IMR-90 (cell line): ENCODE data around the gene PCSK6. TPM values are rescaled to one million over a fixed set of nuclear protein-coding genes. Genes with fewer than 3 reads are reported as not detected.

ENCODE experiments used
- ATAC-seq: fragments of 200-7000 bp; cut with Tn5 transposase; 2 replicates; pipeline ENCODE4 v1.9.1; 2020; ENCODE audit warnings: low read depth, mild to moderate bottlenecking, moderate library complexity
- BruUV-seq: library from RNA; stranded (reverse); fragments of 400-500 nt; replicated peaks from 2 replicates; lab custom pipeline; 2021; lab: Mats Ljungman, UMichigan
- CTCF ChIA-PET: fragments of 300-600 bp; formaldehyde crosslinking; extraction: SDS; loops from one replicate; lab custom pipeline; 2021; ENCODE audit warnings: antibody characterized with exemption; lab: Yijun Ruan, JAX
- POLR2A ChIA-PET: fragments of 300-600 bp; sonication (Branson Sonifier 250); formaldehyde crosslinking; loops from one replicate; lab custom pipeline; 2022; ENCODE audit warnings: antibody characterized with exemption; ENCODE audit not compliant: unreplicated experiment; lab: Charles Lee
- DNase-seq: peaks from one replicate; pipeline ENCODE4 v3.0.0; 2013
- H2AFZ ChIP-seq: replicated peaks from 2 replicates; pipeline ENCODE3; 2013; ENCODE audit warnings: low read length, mild to moderate bottlenecking; ENCODE audit not compliant: poor library complexity
- H2AK5ac ChIP-seq: 2 replicates; pipeline ENCODE4 v1.6.1; 2013; ENCODE audit warnings: low read depth, low read length, inconsistent platforms
- H2AK9ac ChIP-seq: replicated peaks from 2 replicates; pipeline ENCODE3; 2013; ENCODE audit warnings: mild to moderate bottlenecking, low read depth, low read length, moderate library complexity; ENCODE audit not compliant: poor library complexity
- H2BK120ac ChIP-seq: 2 replicates; pipeline ENCODE4 v1.6.1; 2013; ENCODE audit warnings: low read depth, low read length, inconsistent platforms
- H2BK15ac ChIP-seq: 3 replicates; pipeline ENCODE4 v1.6.1; 2013; ENCODE audit warnings: low read depth, low read length, inconsistent platforms
- H2BK20ac ChIP-seq: 2 replicates; pipeline ENCODE4 v1.6.1; 2013; ENCODE audit warnings: low read depth, mild to moderate bottlenecking, inconsistent platforms, low read length, moderate library complexity
- H2BK5ac ChIP-seq: 2 replicates; pipeline ENCODE4 v1.6.1; 2013; ENCODE audit warnings: mild to moderate bottlenecking, low read depth, low read length, inconsistent platforms; ENCODE audit not compliant: poor library complexity, severe bottlenecking
- H3K14ac ChIP-seq: replicated peaks from 2 replicates; pipeline ENCODE4 v1.6.1; 2013; ENCODE audit warnings: low read depth, low read length, inconsistent platforms
- H3K18ac ChIP-seq: 2 replicates; pipeline ENCODE4 v1.6.1; 2013; ENCODE audit warnings: low read depth, low read length, control low read depth
- H3K23ac ChIP-seq: 2 replicates; pipeline ENCODE4 v1.6.1; 2013; ENCODE audit warnings: low read depth, low read length, inconsistent platforms
- H3K27ac ChIP-seq: 2 replicates; pipeline ENCODE4 v1.5.1; 2013; ENCODE audit warnings: mild to moderate bottlenecking, control low read depth, low read length; ENCODE audit not compliant: insufficient read depth
- H3K27me3 ChIP-seq: 2 replicates; pipeline ENCODE4 v1.6.1; 2013; ENCODE audit warnings: low read length; ENCODE audit not compliant: control insufficient read depth, insufficient read depth
- H3K36me3 ChIP-seq: 2 replicates; pipeline ENCODE4 v1.6.1; 2013; ENCODE audit warnings: low read length, mixed read lengths; ENCODE audit not compliant: control insufficient read depth, insufficient read depth
- H3K4ac ChIP-seq: 2 replicates; pipeline ENCODE4 v1.6.1; 2013; ENCODE audit warnings: low read depth, low read length, inconsistent platforms
- H3K4me1 ChIP-seq: 2 replicates; pipeline ENCODE4 v1.6.1; 2013; ENCODE audit warnings: low read length, mixed read lengths; ENCODE audit not compliant: control insufficient read depth, insufficient read depth
- H3K4me2 ChIP-seq: 2 replicates; pipeline ENCODE4 v1.6.1; 2013; ENCODE audit warnings: low read depth, mild to moderate bottlenecking, control low read depth, low read length, moderate library complexity
- H3K4me3 ChIP-seq: 2 replicates; pipeline ENCODE4 v1.5.1; 2013; ENCODE audit warnings: low read depth, mild to moderate bottlenecking, control low read depth, low read length, moderate library complexity; ENCODE audit not compliant: insufficient read depth
- H3K56ac ChIP-seq: 2 replicates; pipeline ENCODE4 v1.6.1; 2013; ENCODE audit warnings: low read length, inconsistent platforms; ENCODE audit not compliant: insufficient read depth; ENCODE audit errors: extremely low read depth
- H3K79me1 ChIP-seq, 2 experiments: 2 replicates each; pipeline ENCODE4 v1.6.1; 2013; ENCODE audit warnings: low read length in 2 of 2, inconsistent platforms in 1 of 2, low read depth in 1 of 2
- H3K9ac ChIP-seq: 2 replicates; pipeline ENCODE4 v1.6.1; 2013; ENCODE audit warnings: low read depth, low read length, control low read depth
- H3K9me1 ChIP-seq: 2 replicates; pipeline ENCODE4 v1.6.1; 2013; ENCODE audit warnings: low read length, inconsistent platforms; ENCODE audit not compliant: insufficient read depth
- H3K9me3 ChIP-seq: 2 replicates; pipeline ENCODE4 v1.6.1; 2013; ENCODE audit warnings: low read length; ENCODE audit not compliant: control insufficient read depth, insufficient read depth
- H4K20me1 ChIP-seq: 2 replicates; pipeline ENCODE4 v1.6.1; 2013; ENCODE audit warnings: low read length, inconsistent platforms; ENCODE audit not compliant: insufficient read depth
- H4K5ac ChIP-seq: 2 replicates; pipeline ENCODE4 v1.6.1; 2013; ENCODE audit warnings: mild to moderate bottlenecking, low read depth, low read length, control low read depth
- H4K8ac ChIP-seq, 2 experiments: 2 replicates each; pipeline ENCODE4 v1.6.1; 2013; ENCODE audit warnings: low read depth in 2 of 2, low read length in 2 of 2, control low read depth in 1 of 2, inconsistent platforms in 1 of 2
- H4K91ac ChIP-seq: 2 replicates; pipeline ENCODE4 v1.6.1; 2013; ENCODE audit warnings: low read depth, low read length, inconsistent platforms; ENCODE audit not compliant: insufficient read depth
- BHLHE40 ChIP-seq: fragments of 150-350 bp; IDR thresholded peaks from 2 replicates; pipeline ENCODE4 v1.6.1; 2016; ENCODE audit warnings: mild to moderate bottlenecking, low read depth, low read length
- CEBPB ChIP-seq: IDR thresholded peaks from 2 replicates; pipeline ENCODE4 v1.6.1; 2012; ENCODE audit warnings: low read depth, low read length, improper control_type of control experiment
- CHD1 ChIP-seq: IDR thresholded peaks from 2 replicates; pipeline ENCODE4 v1.6.1; 2012; ENCODE audit warnings: low read depth, low read length, improper control_type of control experiment
- CTCF ChIP-seq: conservative IDR thresholded peaks from 2 replicates; pipeline ENCODE4 v1.5.1; 2012; ENCODE audit warnings: mild to moderate bottlenecking, low read depth, low read length, improper control_type of control experiment
- FOS ChIP-seq: fragments of 150-350 bp; IDR thresholded peaks from 2 replicates; pipeline ENCODE4 v1.6.1; 2016; ENCODE audit warnings: low read depth, low read length
- MAZ ChIP-seq: IDR thresholded peaks from 2 replicates; pipeline ENCODE4 v1.6.1; 2012; ENCODE audit warnings: low read depth, mild to moderate bottlenecking, low read length, improper control_type of control experiment, moderate library complexity, borderline replicate concordance
- MXI1 ChIP-seq: IDR thresholded peaks from 2 replicates; pipeline ENCODE4 v1.6.1; 2012; ENCODE audit warnings: low read depth, mild to moderate bottlenecking, low read length, moderate library complexity, borderline replicate concordance
- RAD21 ChIP-seq: IDR thresholded peaks from 2 replicates; pipeline ENCODE4 v1.6.1; 2012; ENCODE audit warnings: low read length, improper control_type of control experiment
- RCOR1 ChIP-seq: IDR thresholded peaks from 2 replicates; pipeline ENCODE4 v1.6.1; 2012; ENCODE audit warnings: mild to moderate bottlenecking, low read length, improper control_type of control experiment; ENCODE audit not compliant: insufficient replicate concordance
- RFX5 ChIP-seq: IDR thresholded peaks from 2 replicates; pipeline ENCODE4 v1.8.0; 2012; ENCODE audit warnings: low read depth, mild to moderate bottlenecking, low read length, moderate library complexity
- SMC3 ChIP-seq: fragments of 150-350 bp; IDR thresholded peaks from 2 replicates; pipeline ENCODE4 v1.6.1; 2016; ENCODE audit warnings: low read depth, mild to moderate bottlenecking, antibody characterized with exemption, low read length, moderate library complexity
- WGBS, 2 experiments: methylation state at CpG; one replicate each; pipeline versions ENCODE4 v1.1.5 to v1.1.7; 2013; ENCODE audit warnings: missing lambda C conversion rate in 2 of 2; ENCODE audit not compliant: insufficient read length in 1 of 2; ENCODE audit errors: extremely low coverage in 2 of 2; 5-methylcytosine and 5-hydroxymethylcytosine counted together
- dilution Hi-C: fragments of 300-500 bp; cut with HindIII; formaldehyde crosslinking; loops from one replicate; pipeline ENCODE4 v1.14.3; 2018; ENCODE audit warnings: low sequenced_read_pairs; ENCODE audit not compliant: unreplicated experiment
- in situ Hi-C: fragments of 300-500 bp; cut with MboI; formaldehyde crosslinking; loops from 3 replicates; pipeline ENCODE4 v1.14.3; 2019; ENCODE audit warnings: low sequenced_read_pairs, inconsistent platforms, mixed read lengths
- intact Hi-C: fragments of 100-400 bp; cut with micrococcal nuclease; formaldehyde crosslinking; loops from 2 replicates; pipeline ENCODE4 v1.10.0; 2022
- polyA plus RNA-seq, 3 experiments: library from polyadenylated mRNA; depleted of rRNA; stranded (reverse); fragments of >200 nt; gene quantifications; 2 replicates each; pipeline ENCODE4 v1.2.3, GENCODE V29; 2012; ENCODE audit warnings: low replicate concordance in 1 of 3
- total RNA-seq: library from RNA; depleted of rRNA; stranded (reverse); fragments of >200 nt; gene quantifications from 2 replicates; pipeline ENCODE4 v1.2.3, GENCODE V29; 2012
- TF ChIP-seq, protein P1 (sequence below): fragments of 150-350 bp; IDR thresholded peaks from 2 replicates; pipeline ENCODE4 v1.6.1; 2016; ENCODE audit warnings: low read depth, mild to moderate bottlenecking, low read length, moderate library complexity, borderline replicate concordance

The PCSK6 gene
- total and polyA plus RNA-seq, 2 of the 4 experiments (the other 2 are of a cell fraction) = not detected

DNA sequence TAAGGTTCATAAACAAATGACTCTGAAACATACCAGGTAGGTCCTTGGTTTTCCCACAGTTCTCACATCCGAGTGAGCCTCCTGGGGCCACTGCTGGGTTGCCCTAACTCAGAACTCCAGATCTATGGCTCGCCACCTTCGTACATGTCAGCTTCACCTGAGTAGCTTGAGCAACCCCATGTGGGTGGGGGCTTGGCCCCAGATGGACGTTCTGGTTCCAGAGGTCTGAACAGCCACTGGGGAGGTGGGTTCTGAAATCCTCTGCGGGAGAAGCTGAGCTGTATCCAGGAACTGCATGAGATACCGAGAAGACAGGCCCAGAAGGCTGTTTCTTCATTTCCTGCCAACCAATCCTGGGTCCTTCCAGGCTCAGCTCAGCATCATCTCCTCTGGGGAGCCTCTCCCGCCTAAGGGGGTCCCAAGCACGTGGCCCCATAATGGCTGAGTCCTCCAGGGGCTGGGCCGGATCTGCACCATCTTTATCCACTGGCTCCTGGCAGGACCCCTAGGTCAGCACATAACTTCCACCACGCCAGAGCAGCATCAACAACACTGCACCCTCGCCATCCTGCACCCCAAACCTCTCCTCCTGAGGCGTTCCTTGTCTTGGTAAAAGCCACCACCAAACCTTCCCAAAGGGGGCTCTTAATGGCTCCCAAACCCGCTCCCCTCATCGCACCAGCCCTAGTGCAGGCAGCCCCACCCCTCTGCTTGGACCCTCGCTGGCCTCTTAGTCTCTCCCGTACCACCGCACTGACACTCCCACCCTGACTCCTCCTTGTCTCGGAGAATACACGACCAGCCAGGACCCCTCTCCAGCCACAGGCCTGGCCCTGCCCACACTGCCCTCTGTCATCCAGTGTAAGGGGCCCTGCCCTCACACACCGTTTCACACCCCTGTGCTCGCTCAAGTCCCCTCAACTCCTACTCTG, 39.8 kb downstream of the PCSK6 start (continued):
- TF ChIP-seq RAD21 = no peak

DNA sequence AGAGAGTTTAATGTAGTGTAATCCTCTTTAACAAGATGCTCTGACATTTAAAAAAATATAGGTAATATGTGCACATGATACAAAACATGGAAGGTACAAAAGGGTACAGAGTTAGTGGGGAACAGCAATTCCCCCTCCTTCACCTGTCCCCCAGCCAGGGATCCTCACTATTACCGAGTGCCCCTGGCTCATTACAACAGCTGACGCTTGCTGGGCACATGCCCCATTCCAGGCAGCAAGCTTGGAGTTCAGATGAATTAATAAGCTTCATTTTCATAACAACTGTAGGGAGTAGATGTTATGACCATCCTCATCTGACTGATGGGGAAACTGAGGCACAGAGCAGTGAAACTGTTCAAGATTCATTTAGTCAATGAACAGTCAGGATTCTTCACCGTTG, 41.2 kb downstream of the PCSK6 start:
- H3K56ac ChIP-seq = no peak overlapping the region
- H3K79me1 ChIP-seq = no peaks in the 10 kb centered on the region
- ATAC-seq (no peak), DNase-seq (no peak)
- ChIA-PET POLR2A (no interaction called here), CTCF (no interaction called here)
- no peak overlapping the region for H2AK5ac ChIP-seq
- no peaks in the 10 kb centered on the region for H3K4me1 ChIP-seq
- intact Hi-C loops = no loop called here
- H3K18ac ChIP-seq = no peak overlapping the region
- H2AFZ ChIP-seq = no peak overlapping the region
- no peak overlapping the region for H3K27ac ChIP-seq
- no peak overlapping the region for H2BK5ac ChIP-seq
- dilution Hi-C loops = no loop called here
- H4K91ac ChIP-seq = no peak overlapping the region
- H2AK9ac ChIP-seq = no peak overlapping the region
- H3K9me3 ChIP-seq = peaks cover 2% of the 10 kb centered on the region; the same call in 1 of the 2 replicates
- H3K4me3 ChIP-seq = no peak overlapping the region
- H3K23ac ChIP-seq = no peak overlapping the region
- no TSS peak for BruUV-seq
- H3K4ac ChIP-seq = no peak overlapping the region
- H2BK20ac ChIP-seq = no peak overlapping the region
- no peaks in the 10 kb centered on the region for H4K20me1 ChIP-seq
- peaks cover 16% of the 10 kb centered on the region for H3K27me3 ChIP-seq
- no peak overlapping the region for H3K14ac ChIP-seq
- in situ Hi-C loops = no loop called here
- H3K4me2 ChIP-seq = no peak overlapping the region
- H4K5ac ChIP-seq = no peak overlapping the region
- H4K8ac ChIP-seq = no peak overlapping the region
- no peak overlapping the region for H2BK120ac ChIP-seq
- no CpG with 5 or more reads among the region's 3 CpGs for WGBS, 2 experiments
- no peak overlapping the region for H3K9ac ChIP-seq
- H2BK15ac ChIP-seq = no peak overlapping the region
- no peaks in the 10 kb centered on the region for H3K36me3 ChIP-seq
- H3K9me1 ChIP-seq = no peaks in the 10 kb centered on the region
- TF ChIP-seq, protein P1, sequence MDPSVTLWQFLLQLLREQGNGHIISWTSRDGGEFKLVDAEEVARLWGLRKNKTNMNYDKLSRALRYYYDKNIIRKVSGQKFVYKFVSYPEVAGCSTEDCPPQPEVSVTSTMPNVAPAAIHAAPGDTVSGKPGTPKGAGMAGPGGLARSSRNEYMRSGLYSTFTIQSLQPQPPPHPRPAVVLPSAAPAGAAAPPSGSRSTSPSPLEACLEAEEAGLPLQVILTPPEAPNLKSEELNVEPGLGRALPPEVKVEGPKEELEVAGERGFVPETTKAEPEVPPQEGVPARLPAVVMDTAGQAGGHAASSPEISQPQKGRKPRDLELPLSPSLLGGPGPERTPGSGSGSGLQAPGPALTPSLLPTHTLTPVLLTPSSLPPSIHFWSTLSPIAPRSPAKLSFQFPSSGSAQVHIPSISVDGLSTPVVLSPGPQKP = no peak
- TF ChIP-seq CEBPB = no peak
- TF ChIP-seq FOS = no peak
- no peak for TF ChIP-seq BHLHE40
- no peak for TF ChIP-seq MAZ
- no peak for TF ChIP-seq SMC3
- TF ChIP-seq CTCF = no peak
- no peak for TF ChIP-seq MXI1
- no peak for TF ChIP-seq CHD1
- TF ChIP-seq RFX5 = no peak
- no peak for TF ChIP-seq RCOR1
